Measurements from ENCODE around the gene PRKG1.

The PRKG1 gene

GRCh38 chr10:51857305-51857704 lies 783.0 kb downstream of the PRKG1 start:
- no peak for TF ChIP-seq MAX (IDR thresholded peaks at IDR 0.05)
- no peak for TF ChIP-seq NFIC (IDR thresholded peaks at IDR 0.05)
- TF ChIP-seq EGR1 (IDR thresholded peaks at IDR 0.05) = no peak
- TF ChIP-seq TCF12 (IDR thresholded peaks at IDR 0.05; ENCODE audit: low read depth) = no peak
- no peak for TF ChIP-seq TEAD4 (IDR thresholded peaks at IDR 0.05)
- TF ChIP-seq ZBTB7A (IDR thresholded peaks at IDR 0.05; ENCODE audit: low read depth) = no peak
- no peak for TF ChIP-seq EP300 (IDR thresholded peaks at IDR 0.05; ENCODE audit: borderline replicate concordance)
- TF ChIP-seq YY1 (IDR thresholded peaks at IDR 0.05; ENCODE audit: low read depth) = no peak
- TF ChIP-seq USF1 (IDR thresholded peaks at IDR 0.05) = no peak
- TF ChIP-seq REST (IDR thresholded peaks at IDR 0.05; ENCODE audit: low read depth) = no peak
- TF ChIP-seq RAD21 (IDR thresholded peaks at IDR 0.05; ENCODE audit: low read depth) = no peak
- TF ChIP-seq TAF1 (IDR thresholded peaks at IDR 0.05; ENCODE audit: low read depth) = no peak
- no peak for TF ChIP-seq CREB1 (IDR thresholded peaks at IDR 0.05; ENCODE audit: low read depth)
- TF ChIP-seq CEBPB (IDR thresholded peaks at IDR 0.05) = no peak
- no peak for TF ChIP-seq FOXM1 (IDR thresholded peaks at IDR 0.05; ENCODE audit: borderline replicate concordance, low read depth)

GRCh38 chr10:51860257-51860656 lies 786.0 kb downstream of the PRKG1 start:
- TF ChIP-seq USF1 (IDR thresholded peaks at IDR 0.05) = no peak
- no peak for TF ChIP-seq MAX (IDR thresholded peaks at IDR 0.05)
- TF ChIP-seq FOXM1 (IDR thresholded peaks at IDR 0.05; ENCODE audit: borderline replicate concordance, low read depth) = no peak
- no peak for TF ChIP-seq TEAD4 (IDR thresholded peaks at IDR 0.05)
- TF ChIP-seq TCF12 (IDR thresholded peaks at IDR 0.05; ENCODE audit: low read depth) = no peak
- no peak for TF ChIP-seq CREB1 (IDR thresholded peaks at IDR 0.05; ENCODE audit: low read depth)
- TF ChIP-seq ZBTB7A (IDR thresholded peaks at IDR 0.05; ENCODE audit: low read depth) = no peak
- TF ChIP-seq NFIC (IDR thresholded peaks at IDR 0.05) = no peak

GRCh38 chr10:51861051-51861450 lies 786.8 kb downstream of the PRKG1 start:
- TF ChIP-seq NFIC (IDR thresholded peaks at IDR 0.05) (no peak), EP300 (IDR thresholded peaks at IDR 0.05; ENCODE audit: borderline replicate concordance) (no peak), TAF1 (IDR thresholded peaks at IDR 0.05; ENCODE audit: low read depth) (no peak), RAD21 (IDR thresholded peaks at IDR 0.05; ENCODE audit: low read depth) (no peak), CREB1 (IDR thresholded peaks at IDR 0.05; ENCODE audit: low read depth) (no peak), CEBPB (IDR thresholded peaks at IDR 0.05) (no peak), MAX (IDR thresholded peaks at IDR 0.05) (no peak), TCF12 (IDR thresholded peaks at IDR 0.05; ENCODE audit: low read depth) (no peak), YY1 (IDR thresholded peaks at IDR 0.05; ENCODE audit: low read depth) (no peak), USF1 (IDR thresholded peaks at IDR 0.05) (no peak), REST (IDR thresholded peaks at IDR 0.05; ENCODE audit: low read depth) (no peak), ZBTB7A (IDR thresholded peaks at IDR 0.05; ENCODE audit: low read depth) (no peak), FOXM1 (IDR thresholded peaks at IDR 0.05; ENCODE audit: borderline replicate concordance, low read depth) (no peak), TEAD4 (IDR thresholded peaks at IDR 0.05) (no peak), EGR1 (IDR thresholded peaks at IDR 0.05) (no peak)

- no peak for TF ChIP-seq TAF1 (IDR thresholded peaks at IDR 0.05; ENCODE audit: low read depth)
Measured at GRCh38 chr10:51861731-51862130, 787.4 kb downstream of the PRKG1 start.

GRCh38 chr10:51862149-51862548 lies 787.9 kb downstream of the PRKG1 start:
- no peak for TF ChIP-seq ZBTB7A (IDR thresholded peaks at IDR 0.05; ENCODE audit: low read depth)
- no peak for TF ChIP-seq EP300 (IDR thresholded peaks at IDR 0.05; ENCODE audit: borderline replicate concordance)
- TF ChIP-seq MAX (IDR thresholded peaks at IDR 0.05) = no peak
- TF ChIP-seq CREB1 (IDR thresholded peaks at IDR 0.05; ENCODE audit: low read depth) = no peak
- TF ChIP-seq TCF12 (IDR thresholded peaks at IDR 0.05; ENCODE audit: low read depth) = no peak
- TF ChIP-seq RAD21 (IDR thresholded peaks at IDR 0.05; ENCODE audit: low read depth) = no peak
- no peak for TF ChIP-seq CEBPB (IDR thresholded peaks at IDR 0.05)
- no peak for TF ChIP-seq EGR1 (IDR thresholded peaks at IDR 0.05)
- no peak for TF ChIP-seq TEAD4 (IDR thresholded peaks at IDR 0.05)
- no peak for TF ChIP-seq USF1 (IDR thresholded peaks at IDR 0.05)
- TF ChIP-seq REST (IDR thresholded peaks at IDR 0.05; ENCODE audit: low read depth) = no peak
- no peak for TF ChIP-seq TAF1 (IDR thresholded peaks at IDR 0.05; ENCODE audit: low read depth)
- TF ChIP-seq YY1 (IDR thresholded peaks at IDR 0.05; ENCODE audit: low read depth) = no peak
- no peak for TF ChIP-seq NFIC (IDR thresholded peaks at IDR 0.05)
- TF ChIP-seq FOXM1 (IDR thresholded peaks at IDR 0.05; ENCODE audit: borderline replicate concordance, low read depth) = no peak

Data from Ishikawa (cell line).